ENCODE results near the gene B3GAT3. TPM values are rescaled to one million over a fixed set of nuclear protein-coding genes. Genes with fewer than 3 reads are reported as not detected.
"Not testable (repeated sequence)": the region's sequence is repeated elsewhere in the genome, so short reads cannot be mapped to it uniquely, and the experiment has no call there.

The B3GAT3 gene
- total RNA-seq, 4 donors from 2014 or later, result 4.4 to 21.4 (median 9.8) TPM

DNA sequence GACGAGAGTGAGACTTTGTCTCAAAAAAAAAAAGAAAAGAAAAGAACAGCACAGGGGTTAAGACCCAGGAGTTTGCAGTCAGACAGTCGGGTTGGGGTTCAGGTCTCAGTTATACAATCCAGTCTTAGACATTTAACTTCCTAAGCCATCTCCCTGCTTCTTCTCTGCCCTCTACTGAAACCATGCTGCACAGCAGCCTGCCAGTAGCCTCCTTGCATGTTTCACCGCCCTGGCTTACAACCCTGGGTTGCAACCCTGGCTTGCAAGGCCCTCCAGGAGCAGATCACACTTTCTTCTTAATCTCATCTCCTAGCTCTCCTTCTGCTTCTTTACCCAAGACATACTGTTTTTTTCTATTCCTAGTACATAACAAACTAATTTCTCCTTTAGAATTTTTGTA is 5.9 kb upstream of the B3GAT3 start:
- ATAC-seq (no peak), DNase-seq (no peak)
- H3K27ac ChIP-seq, result no peak overlapping the region
- TF ChIP-seq POLR2A (IDR thresholded peaks at IDR 0.05), result no peak
- TF ChIP-seq, protein P1, sequence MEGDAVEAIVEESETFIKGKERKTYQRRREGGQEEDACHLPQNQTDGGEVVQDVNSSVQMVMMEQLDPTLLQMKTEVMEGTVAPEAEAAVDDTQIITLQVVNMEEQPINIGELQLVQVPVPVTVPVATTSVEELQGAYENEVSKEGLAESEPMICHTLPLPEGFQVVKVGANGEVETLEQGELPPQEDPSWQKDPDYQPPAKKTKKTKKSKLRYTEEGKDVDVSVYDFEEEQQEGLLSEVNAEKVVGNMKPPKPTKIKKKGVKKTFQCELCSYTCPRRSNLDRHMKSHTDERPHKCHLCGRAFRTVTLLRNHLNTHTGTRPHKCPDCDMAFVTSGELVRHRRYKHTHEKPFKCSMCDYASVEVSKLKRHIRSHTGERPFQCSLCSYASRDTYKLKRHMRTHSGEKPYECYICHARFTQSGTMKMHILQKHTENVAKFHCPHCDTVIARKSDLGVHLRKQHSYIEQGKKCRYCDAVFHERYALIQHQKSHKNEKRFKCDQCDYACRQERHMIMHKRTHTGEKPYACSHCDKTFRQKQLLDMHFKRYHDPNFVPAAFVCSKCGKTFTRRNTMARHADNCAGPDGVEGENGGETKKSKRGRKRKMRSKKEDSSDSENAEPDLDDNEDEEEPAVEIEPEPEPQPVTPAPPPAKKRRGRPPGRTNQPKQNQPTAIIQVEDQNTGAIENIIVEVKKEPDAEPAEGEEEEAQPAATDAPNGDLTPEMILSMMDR (IDR thresholded peaks at IDR 0.05 in 4 of 5, conservative IDR thresholded peaks at IDR 0.05 in 1 of 5), result no peak
- no peaks in the 10 kb centered on the region for H3K4me1 ChIP-seq
- no peak overlapping the region for H3K4me3 ChIP-seq
- in situ Hi-C loops (cut with MboI; ENCODE audit: low sequenced_read_pairs in 4 of 4), result no loop called here
- intact Hi-C loops (cut with DNase I; ENCODE audit: low total_unique reads), result no loop called here
- no peaks in the 10 kb centered on the region for H3K9me3 ChIP-seq
- no peaks in the 10 kb centered on the region for H3K27me3 ChIP-seq
- peaks cover 8 to 81% of the 10 kb centered on the region in 2 donors for H3K36me3 ChIP-seq

DNA sequence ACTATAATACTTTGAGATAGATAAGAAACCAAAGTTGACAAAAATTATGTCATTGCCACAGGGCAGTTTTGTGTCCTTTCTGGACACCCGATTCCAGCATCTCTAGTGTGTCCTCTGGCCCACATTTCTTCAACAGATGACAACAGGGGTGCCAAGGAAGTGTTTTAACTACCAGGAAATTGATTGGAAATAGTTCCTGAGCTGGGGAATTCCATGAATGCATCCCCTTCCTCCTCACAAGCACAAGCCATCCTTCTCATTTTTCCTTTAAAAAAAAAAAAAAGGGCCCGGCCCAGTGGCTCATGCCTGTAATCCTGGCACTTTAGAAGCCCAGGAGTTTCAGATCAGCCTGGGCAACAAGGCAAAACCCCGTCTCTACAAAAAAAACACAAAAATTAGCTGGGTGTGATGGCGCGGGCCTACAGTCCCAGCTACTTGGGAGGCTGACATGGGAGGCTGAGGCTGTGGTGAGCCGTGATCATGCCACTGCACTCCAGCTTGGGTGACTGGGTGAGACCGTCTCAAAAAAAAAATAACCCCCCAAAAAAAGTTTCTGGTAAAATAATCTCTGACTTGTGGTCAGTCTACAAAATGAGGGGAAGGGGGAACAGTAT is 797 bp upstream of the B3GAT3 start:
- Histone ChIP-seq H3K36me3 (peaks cover 0 to 31% of the 10 kb centered on the region in 2 donors), H3K27ac (peak overlapping the region; percentile 76 to 92 (median 82)), H3K9me3 (no peaks in the 10 kb centered on the region), H3K27me3 (no peaks in the 10 kb centered on the region), H3K4me3 (peak overlapping the region; percentile 65 to 96 (median 76)), H3K4me1 (peaks cover 8 to 9% of the 10 kb centered on the region in 2 donors)
- in situ Hi-C loops (cut with MboI; ENCODE audit: low sequenced_read_pairs in 4 of 4) (loop anchor here in 1 of 4 donors (25.0 kb wide), 1 partner anchor 90 kb away; the partner anchor contains the start of genes BSCL2 and GNG3), intact Hi-C loops (cut with DNase I; ENCODE audit: low total_unique reads) (loop anchor here (1.0 kb wide), 1 partner anchor 24 kb away; the partner anchor contains the start of gene GANAB)
- DNase-seq (no peak), ATAC-seq (no peak)
- TF ChIP-seq POLR2A (IDR thresholded peaks at IDR 0.05), result no peak
- TF ChIP-seq, protein P1 (IDR thresholded peaks at IDR 0.05 in 4 of 5, conservative IDR thresholded peaks at IDR 0.05 in 1 of 5), result no peak

DNA sequence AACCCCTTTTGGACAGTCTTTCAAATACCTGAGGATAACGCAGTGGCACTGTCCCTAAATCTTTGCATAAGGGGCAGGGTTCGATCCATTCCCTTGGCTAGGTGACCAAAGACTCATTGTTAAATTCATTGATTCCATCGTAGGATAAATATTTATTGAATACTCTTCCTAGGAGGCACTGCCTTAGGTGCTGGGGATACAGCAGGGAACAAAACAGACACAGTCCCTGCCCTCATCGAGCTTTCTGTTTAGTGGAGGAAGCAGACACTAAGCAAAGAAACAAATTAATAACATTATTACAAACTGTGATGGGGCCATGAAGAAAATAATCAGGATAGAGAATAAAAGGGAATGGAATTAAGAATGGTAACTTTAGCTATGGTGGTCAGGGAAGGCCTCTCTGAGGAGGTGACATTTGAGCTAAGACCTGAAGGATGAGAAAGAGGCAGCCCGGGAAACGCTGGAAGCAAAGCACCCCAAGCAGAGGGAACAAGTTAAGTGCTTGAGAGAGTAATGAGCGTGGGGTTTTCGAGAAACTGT is 689 bp downstream of the B3GAT3 start:
- no peak for TF ChIP-seq POLR2A (IDR thresholded peaks at IDR 0.05)
- TF ChIP-seq, protein P1 (IDR thresholded peaks at IDR 0.05 in 4 of 5, conservative IDR thresholded peaks at IDR 0.05 in 1 of 5), result no peak
- Histone ChIP-seq H3K4me3 (peak overlapping the region; percentile 65 to 96 (median 76)), H3K4me1 (peaks cover 8 to 9% of the 10 kb centered on the region in 2 donors), H3K36me3 (peaks cover 0 to 27% of the 10 kb centered on the region in 2 donors), H3K27ac (peak overlapping the region; percentile 76 to 92 (median 82)), H3K27me3 (no peaks in the 10 kb centered on the region), H3K9me3 (no peaks in the 10 kb centered on the region)
- in situ Hi-C loops (cut with MboI; ENCODE audit: low sequenced_read_pairs in 4 of 4) (loop anchor here in 1 of 4 donors (25.0 kb wide), 1 partner anchor 91 kb away; the partner anchor contains the start of genes BSCL2 and GNG3), intact Hi-C loops (cut with DNase I; ENCODE audit: low total_unique reads) (no loop called here)
- DNase-seq (no peak), ATAC-seq (no peak)

DNA sequence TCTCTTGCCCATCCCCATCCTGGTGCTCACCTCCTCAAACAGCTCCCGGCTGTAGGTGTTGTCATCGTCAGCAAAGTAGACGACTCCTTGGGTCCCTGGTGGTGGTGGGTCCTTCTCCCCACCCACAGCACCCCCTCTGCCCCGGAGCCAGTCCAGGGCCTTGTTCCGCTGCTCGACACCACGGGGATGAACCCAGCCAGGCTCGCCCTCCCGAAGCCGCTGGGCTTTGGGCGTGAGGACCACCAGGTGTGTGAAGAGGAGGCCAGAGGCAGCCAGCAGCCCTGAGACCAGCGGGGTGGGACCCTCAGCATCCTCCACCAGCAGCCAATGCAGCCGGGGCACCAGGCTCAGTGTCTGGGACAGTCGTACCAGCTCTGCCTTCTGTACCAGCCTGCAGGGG is 4.8 kb downstream of the B3GAT3 start:
- Histone ChIP-seq H3K4me1 (peaks cover 10 to 15% of the 10 kb centered on the region in 2 donors), H3K36me3 (peaks cover 0 to 11% of the 10 kb centered on the region in 2 donors)
- H3K4me3 ChIP-seq; H3K27ac ChIP-seq; intact Hi-C loops (cut with DNase I; ENCODE audit: low total_unique reads); DNase-seq; H3K27me3 ChIP-seq; ATAC-seq; H3K9me3 ChIP-seq: not testable (repeated sequence)
- in situ Hi-C loops (cut with MboI; ENCODE audit: low sequenced_read_pairs in 4 of 4), result loop anchor here in 1 of 4 donors (25.0 kb wide), 1 partner anchor 95 kb away; the partner anchor contains the start of genes BSCL2 and GNG3

DNA sequence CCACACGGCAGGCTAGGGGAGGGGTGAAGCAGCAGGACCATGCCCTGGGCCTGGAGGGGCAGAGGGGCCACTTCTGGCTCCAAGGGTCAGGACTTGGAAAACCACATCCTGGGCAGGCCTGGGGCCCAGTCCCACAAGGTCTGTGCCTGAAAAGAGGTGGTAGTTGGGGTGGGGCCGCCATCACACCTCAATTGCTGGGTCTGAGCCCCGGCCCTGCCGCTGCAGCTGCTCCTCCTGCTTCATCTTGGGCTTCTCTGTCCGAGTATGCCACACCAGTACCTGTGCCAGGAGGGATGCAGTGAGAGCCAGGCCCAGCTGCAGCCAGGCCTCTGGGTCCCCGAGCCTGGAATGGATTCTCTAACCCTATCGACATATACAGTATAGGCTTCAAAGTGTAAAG is 6.3 kb downstream of the B3GAT3 start:
- peaks cover 16 to 20% of the 10 kb centered on the region in 2 donors for H3K4me1 ChIP-seq
- intact Hi-C loops (cut with DNase I; ENCODE audit: low total_unique reads) (no loop called here), in situ Hi-C loops (cut with MboI; ENCODE audit: low sequenced_read_pairs in 4 of 4) (loop anchor here in 1 of 4 donors (25.0 kb wide), 1 partner anchor 97 kb away; the partner anchor contains the start of genes BSCL2 and GNG3)
- no peak overlapping the region for H3K27ac ChIP-seq
- ATAC-seq, result no peak
- no peaks in the 10 kb centered on the region for H3K9me3 ChIP-seq
- H3K27me3 ChIP-seq, result no peaks in the 10 kb centered on the region
- no peak overlapping the region for H3K4me3 ChIP-seq
- peaks cover 0 to 11% of the 10 kb centered on the region in 2 donors for H3K36me3 ChIP-seq
- TF ChIP-seq, protein P1 (IDR thresholded peaks at IDR 0.05 in 4 of 5, conservative IDR thresholded peaks at IDR 0.05 in 1 of 5), result no peak
- no peak for TF ChIP-seq POLR2A (IDR thresholded peaks at IDR 0.05)
- no peak for DNase-seq

Data from gastrocnemius medialis (tissue), 4 donors.